Thymus (tissue), 14 donors: ENCODE results near the gene ZPR1. TPM values are rescaled to one million over a fixed set of nuclear protein-coding genes. Genes with fewer than 3 reads are reported as not detected.
"Not testable (repeated sequence)": the region's sequence is repeated elsewhere in the genome, so short reads cannot be mapped to it uniquely, and the experiment has no call there.

ENCODE experiments used
- DNase-seq, 9 donors: peaks; one replicate each; pipeline ENCODE4 v3.0.0-alpha.2; 2013; ENCODE audit warnings: low spot score in 9 of 9, low read depth in 6 of 9, missing footprints in 1 of 9
- H3K27ac ChIP-seq, 2 donors: one replicate each; pipeline ENCODE4 v1.5.1; 2013; ENCODE audit warnings: control low read depth in 1 of 2, low read depth in 1 of 2, low read length in 1 of 2, mild to moderate bottlenecking in 1 of 2, moderate library complexity in 1 of 2
- H3K27me3 ChIP-seq, 2 donors: one replicate each; pipeline ENCODE4 v1.5.1; 2013; ENCODE audit warnings: low read length in 1 of 2; ENCODE audit not compliant: control insufficient read depth in 2 of 2, insufficient read depth in 1 of 2
- H3K36me3 ChIP-seq, 2 donors: one replicate each; pipeline ENCODE4 v1.5.1; 2013; ENCODE audit warnings: low read length in 1 of 2, mild to moderate bottlenecking in 1 of 2, moderate library complexity in 1 of 2; ENCODE audit not compliant: control insufficient read depth in 2 of 2, insufficient read depth in 2 of 2
- H3K4me1 ChIP-seq, 2 donors: one replicate each; pipeline ENCODE4 v1.5.1; 2013; ENCODE audit warnings: low read length in 2 of 2; ENCODE audit not compliant: control insufficient read depth in 2 of 2, insufficient read depth in 2 of 2
- H3K4me3 ChIP-seq, 2 donors: one replicate each; pipeline ENCODE4 v1.5.1; 2013; ENCODE audit warnings: low read length in 2 of 2, control low read depth in 1 of 2, mild to moderate bottlenecking in 1 of 2
- H3K9me3 ChIP-seq, 2 donors: one replicate each; pipeline ENCODE4 v1.5.1; 2013; ENCODE audit warnings: low read length in 1 of 2, mild to moderate bottlenecking in 1 of 2; ENCODE audit not compliant: control insufficient read depth in 2 of 2, insufficient read depth in 1 of 2
- WGBS: extraction: QIAGEN DNeasy Blood & Tissue Kit; methylation state at CpG from one replicate; pipeline ENCODE4 v1.1.7; 2013; 5-methylcytosine and 5-hydroxymethylcytosine counted together
- long read RNA-seq, 10 donors: transcript quantifications; one replicate each; lab custom pipeline, GENCODE V29; 2026
- polyA plus RNA-seq: library from polyadenylated mRNA; stranded (reverse); fragments of 200-250 nt; gene quantifications from one replicate; pipeline ENCODE4 v1.2.3, GENCODE V29; 2013
- total RNA-seq: library from RNA; stranded (reverse); fragments of 120-200 nt; gene quantifications from one replicate; pipeline ENCODE4 v1.2.4, GENCODE V29; 2013
- donor health status: healthy.

ZPR1 gene
- total RNA-seq (37.2 TPM), polyA plus RNA-seq (21.3 TPM)
- long read RNA-seq, donor 1, full-length matches to known transcripts = 3 of 3 reads
- long read RNA-seq, donor 1, partial matches to known transcripts = 0 of 3 reads
- long read RNA-seq, donor 1, other reads (novel, unspliced or antisense) = 0 of 3 reads
- long read RNA-seq, donor 2 = 0 reads
- long read RNA-seq, donor 3, full-length matches to known transcripts = 19 of 19 reads
- long read RNA-seq, donor 3, partial matches to known transcripts = 0 of 19 reads
- long read RNA-seq, donor 3, other reads (novel, unspliced or antisense) = 0 of 19 reads
- long read RNA-seq, donor 4, full-length matches to known transcripts = 2 of 7 reads
- long read RNA-seq, donor 4, partial matches to known transcripts = 5 of 7 reads
- long read RNA-seq, donor 4, other reads (novel, unspliced or antisense) = 0 of 7 reads
- long read RNA-seq, donor 5, full-length matches to known transcripts = 19 of 19 reads
- long read RNA-seq, donor 5, partial matches to known transcripts = 0 of 19 reads
- long read RNA-seq, donor 5, other reads (novel, unspliced or antisense) = 0 of 19 reads
- long read RNA-seq, donor 6, full-length matches to known transcripts = 7 of 7 reads
- long read RNA-seq, donor 6, partial matches to known transcripts = 0 of 7 reads
- long read RNA-seq, donor 6, other reads (novel, unspliced or antisense) = 0 of 7 reads
- long read RNA-seq, donor 7, full-length matches to known transcripts = 14 of 14 reads
- long read RNA-seq, donor 7, partial matches to known transcripts = 0 of 14 reads
- long read RNA-seq, donor 7, other reads (novel, unspliced or antisense) = 0 of 14 reads
- long read RNA-seq, donor 8 = 0 reads
- long read RNA-seq, donor 9, full-length matches to known transcripts = 12 of 12 reads
- long read RNA-seq, donor 9, partial matches to known transcripts = 0 of 12 reads
- long read RNA-seq, donor 9, other reads (novel, unspliced or antisense) = 0 of 12 reads
- long read RNA-seq, donor 10, full-length matches to known transcripts = 1 of 1 reads
- long read RNA-seq, donor 10, partial matches to known transcripts = 0 of 1 reads
- long read RNA-seq, donor 10, other reads (novel, unspliced or antisense) = 0 of 1 reads

GRCh38 chr11:116787786-116788486 lies at the start of gene ZPR1:
Gene ZPR1, minus strand, starts transcription at chr11:116788023. Its CDS starts 33 bp downstream, at chr11:116787990.
- H3K9me3 ChIP-seq = no peaks in the 10 kb centered on the region
- peaks cover 15% of the 10 kb centered on the region in 2 donors for H3K4me1 ChIP-seq
- H3K27ac ChIP-seq = peak within 1 kb of the TSS; percentile 53 to 78
- H3K36me3 ChIP-seq = peaks cover 28 to 36% of the 10 kb centered on the region in 2 donors
- H3K4me3 ChIP-seq = peak within 1 kb of the TSS; percentile 73 to 92
- WGBS = 2% methylated on average over 56 of the region's 56 CpGs
- peaks cover 0 to 16% of the 10 kb centered on the region in 2 donors for H3K27me3 ChIP-seq
- peak; percentile 50 to 86 (median 68) for DNase-seq

- 98% methylated on average over 7 of the region's 7 CpGs for WGBS
- no peak overlapping the region for H3K27ac ChIP-seq
- no peak overlapping the region for H3K4me3 ChIP-seq
- no peaks in the 10 kb centered on the region for H3K9me3 ChIP-seq
- peaks cover 0 to 3% of the 10 kb centered on the region in 2 donors for H3K27me3 ChIP-seq
- H3K4me1 ChIP-seq = peaks cover 6 to 16% of the 10 kb centered on the region in 2 donors
- no peaks in the 10 kb centered on the region for H3K36me3 ChIP-seq
- no peak for DNase-seq
Measured at GRCh38 chr11:116836632-116836991, 48.8 kb upstream of the ZPR1 start.

GRCh38 chr11:116835791-116836631 lies 48.2 kb upstream of the ZPR1 start:
- Histone ChIP-seq H3K36me3 (no peaks in the 10 kb centered on the region), H3K4me3 (peak overlapping the region; percentile 50 to 51), H3K4me1 (peaks cover 6 to 16% of the 10 kb centered on the region in 2 donors), H3K27me3 (peaks cover 0 to 3% of the 10 kb centered on the region in 2 donors), H3K27ac (peak overlapping the region; percentile 9 to 53), H3K9me3 (no peaks in the 10 kb centered on the region)
- peak in 8 of 9 donors; percentile 75 to 93 (median 83) for DNase-seq
- WGBS = 14% methylated on average over 57 of the region's 57 CpGs

- Histone ChIP-seq H3K4me3 (peak overlapping the region; percentile 50 to 51), H3K9me3 (no peaks in the 10 kb centered on the region), H3K27me3 (peaks cover 0 to 3% of the 10 kb centered on the region in 2 donors), H3K36me3 (no peaks in the 10 kb centered on the region), H3K4me1 (peaks cover 6 to 16% of the 10 kb centered on the region in 2 donors), H3K27ac (peak overlapping the region; percentile 9 to 53)
- 12% methylated on average over 28 of the region's 28 CpGs for WGBS
- no peak for DNase-seq
Measured at GRCh38 chr11:116835042-116835772, 47.4 kb upstream of the ZPR1 start.

- not testable (repeated sequence) for H3K27me3 ChIP-seq, DNase-seq, H3K36me3 ChIP-seq, H3K27ac ChIP-seq, H3K9me3 ChIP-seq, H3K4me3 ChIP-seq
- WGBS = 84% methylated on average over 13 of the region's 13 CpGs
- peaks cover 6 to 16% of the 10 kb centered on the region in 2 donors for H3K4me1 ChIP-seq
Measured at GRCh38 chr11:116834535-116835041, 46.8 kb upstream of the ZPR1 start.

- Histone ChIP-seq H3K4me1 (peaks cover 6 to 16% of the 10 kb centered on the region in 2 donors), H3K4me3 (no peak overlapping the region), H3K36me3 (no peaks in the 10 kb centered on the region), H3K27me3 (peaks cover 0 to 3% of the 10 kb centered on the region in 2 donors), H3K27ac (no peak overlapping the region), H3K9me3 (no peaks in the 10 kb centered on the region)
- 96% methylated on average over 14 of the region's 14 CpGs for WGBS
- DNase-seq = no peak
Measured at GRCh38 chr11:116833816-116834534, 46.2 kb upstream of the ZPR1 start.

- Histone ChIP-seq H3K27me3 (peaks cover 0 to 3% of the 10 kb centered on the region in 2 donors), H3K36me3 (no peaks in the 10 kb centered on the region), H3K4me1 (peaks cover 6 to 16% of the 10 kb centered on the region in 2 donors), H3K4me3 (no peak overlapping the region), H3K9me3 (no peaks in the 10 kb centered on the region), H3K27ac (no peak overlapping the region)
- DNase-seq = no peak
- WGBS = 97% methylated on average over 10 of the region's 10 CpGs
Measured at GRCh38 chr11:116833491-116833815, 45.6 kb upstream of the ZPR1 start.
